Endodermal cell (in vitro differentiated cells): ENCODE results near the gene SPAG16. TPM values are rescaled to one million over a fixed set of nuclear protein-coding genes. Genes with fewer than 3 reads are reported as not detected.

Experiments used
- DNase-seq: peaks from one replicate; pipeline ENCODE4 v3.0.0-alpha.2; 2017
- H3K27ac ChIP-seq: 2 replicates; pipeline ENCODE4 v1.5.1; 2013; ENCODE audit warnings: mild to moderate bottlenecking, low read depth, low read length, moderate library complexity
- H3K27me3 ChIP-seq: 2 replicates; pipeline ENCODE4 v1.6.1; 2013; ENCODE audit warnings: mild to moderate bottlenecking, low read length, moderate library complexity; ENCODE audit not compliant: insufficient read depth, control insufficient read depth, poor library complexity, severe bottlenecking
- H3K36me3 ChIP-seq: 2 replicates; pipeline ENCODE4 v1.7.0; 2013; ENCODE audit warnings: mild to moderate bottlenecking, low read length, moderate library complexity; ENCODE audit not compliant: control insufficient read depth, insufficient read depth
- H3K4me1 ChIP-seq: one replicate; pipeline ENCODE4 v1.7.0; 2013; ENCODE audit warnings: low read length; ENCODE audit not compliant: control insufficient read depth, insufficient read depth
- H3K4me3 ChIP-seq: 2 replicates; pipeline ENCODE4 v1.5.1; 2013; ENCODE audit warnings: mild to moderate bottlenecking, low read length, moderate library complexity
- H3K9ac ChIP-seq: 2 replicates; pipeline ENCODE4 v1.6.1; 2013; ENCODE audit warnings: mild to moderate bottlenecking, low read length, moderate library complexity; ENCODE audit not compliant: poor library complexity, severe bottlenecking; ENCODE audit errors: extremely low read depth
- H3K9me3 ChIP-seq: 2 replicates; pipeline ENCODE4 v1.6.1; 2013; ENCODE audit warnings: mild to moderate bottlenecking, low read length, moderate library complexity; ENCODE audit not compliant: control insufficient read depth
- H3K27ac Mint-ChIP-seq: 2 replicates; pipeline ENCODE4 v1.8.0; 2020; ENCODE audit warnings: mixed read lengths
- H3K27me3 Mint-ChIP-seq: 2 replicates; pipeline ENCODE4 v1.8.0; 2021; ENCODE audit warnings: mild to moderate bottlenecking, mixed read lengths; ENCODE audit not compliant: insufficient read depth
- H3K36me3 Mint-ChIP-seq: 2 replicates; pipeline ENCODE4 v1.8.0; 2020; ENCODE audit warnings: low read depth, mixed read lengths
- H3K4me1 Mint-ChIP-seq: 2 replicates; pipeline ENCODE4 v1.8.0; 2020; ENCODE audit warnings: mixed read lengths
- H3K4me3 Mint-ChIP-seq: 2 replicates; pipeline ENCODE4 v1.8.0; 2020; ENCODE audit warnings: mild to moderate bottlenecking, moderate library complexity, mixed read lengths
- H3K9me3 Mint-ChIP-seq: 2 replicates; pipeline ENCODE4 v1.8.0; 2020; ENCODE audit warnings: mild to moderate bottlenecking, mixed read lengths
- CTCF ChIP-seq: fragments of 200-600 bp; sonication (generic); conservative IDR thresholded peaks from 2 replicates; pipeline ENCODE4 v1.5.0; 2021; ENCODE audit warnings: antibody characterized with exemption, mild to moderate bottlenecking
- WGBS, 2 experiments: methylation state at CpG; one replicate each; pipeline versions ENCODE4 v1.1.5 to v1.1.7; 2013; ENCODE audit warnings: missing lambda C conversion rate in 2 of 2, mixed read lengths in 1 of 2; ENCODE audit not compliant: insufficient coverage in 1 of 2, insufficient read length in 1 of 2; 5-methylcytosine and 5-hydroxymethylcytosine counted together
- total RNA-seq, 2 donors: library from RNA; stranded (reverse); fragmentation: NEBNext Ultra II Directional in 1 of 2; extraction: Animal tissue kit (Norgen Biotek cat#: 25700) in 1 of 2; gene quantifications; 2 replicates in 1 of 2; 3 replicates in 1 of 2; pipeline ENCODE4 v1.2.1, GENCODE V29; 2021

SPAG16 gene
- total RNA-seq, 2 donors from 2014 or later: 27.8 to 38.2 TPM

GRCh38 chr2:213261715-213262114, 22.5 kb upstream of the SPAG16 start:
- no peak overlapping the region for H3K27ac ChIP-seq
- Mint-ChIP-seq H3K4me3 (no peak overlapping the region), H3K36me3 (no peaks in the 10 kb centered on the region), H3K27me3 (no peaks in the 10 kb centered on the region), H3K4me1 (peaks cover 15% of the 10 kb centered on the region), H3K9me3 (peaks cover 1% of the 10 kb centered on the region), H3K27ac (no peak overlapping the region)
- H3K4me3 ChIP-seq: no peak overlapping the region
- 79 to 80% methylated on average over 6 of the region's 6 CpGs for WGBS, 2 experiments
- H3K4me1 ChIP-seq: peaks cover 6% of the 10 kb centered on the region
- H3K27me3 ChIP-seq: no peaks in the 10 kb centered on the region
- H3K36me3 ChIP-seq: no peaks in the 10 kb centered on the region
- no peak for DNase-seq
- H3K9ac ChIP-seq: no peak overlapping the region
- no peak for TF ChIP-seq CTCF
- H3K9me3 ChIP-seq: no peaks in the 10 kb centered on the region

- no peak overlapping the region for H3K27ac Mint-ChIP-seq
- H3K4me1 Mint-ChIP-seq: peaks cover 15% of the 10 kb centered on the region
- H3K9me3 Mint-ChIP-seq: no peaks in the 10 kb centered on the region
- Histone ChIP-seq H3K4me3 (no peak overlapping the region), H3K9ac (no peak overlapping the region), H3K27me3 (no peaks in the 10 kb centered on the region), H3K9me3 (no peaks in the 10 kb centered on the region), H3K36me3 (no peaks in the 10 kb centered on the region), H3K27ac (no peak overlapping the region), H3K4me1 (peaks cover 6% of the 10 kb centered on the region)
- no peak for TF ChIP-seq CTCF
- no peaks in the 10 kb centered on the region for H3K36me3 Mint-ChIP-seq
- 85 to 93% methylated on average over 2 to 3 of the region's 3 CpGs for WGBS, 2 experiments
- DNase-seq: no peak
- H3K27me3 Mint-ChIP-seq: no peaks in the 10 kb centered on the region
- no peak overlapping the region for H3K4me3 Mint-ChIP-seq
Measured at GRCh38 chr2:213265679-213266078, 18.6 kb upstream of the SPAG16 start.

- H3K9ac ChIP-seq: no peak overlapping the region
- H3K9me3 ChIP-seq: no peaks in the 10 kb centered on the region
- H3K9me3 Mint-ChIP-seq: no peaks in the 10 kb centered on the region
- peaks cover 6% of the 10 kb centered on the region for H3K4me1 ChIP-seq
- peaks cover 17% of the 10 kb centered on the region for H3K4me1 Mint-ChIP-seq
- peak overlapping the region; percentile 28 for H3K27ac Mint-ChIP-seq
- H3K36me3 Mint-ChIP-seq: no peaks in the 10 kb centered on the region
- DNase-seq: peak; percentile 58
- no peak for TF ChIP-seq CTCF
- 85% methylated on average over 2 of the region's 2 CpGs; no CpG with 5 or more reads in 1 of the 2 experiments for WGBS, 2 experiments
- H3K27me3 Mint-ChIP-seq: no peaks in the 10 kb centered on the region
- no peak overlapping the region for H3K4me3 Mint-ChIP-seq
- no peak overlapping the region for H3K27ac ChIP-seq
- no peak overlapping the region for H3K4me3 ChIP-seq
- H3K27me3 ChIP-seq: no peaks in the 10 kb centered on the region
- no peaks in the 10 kb centered on the region for H3K36me3 ChIP-seq
Measured at GRCh38 chr2:213266421-213266820, 17.8 kb upstream of the SPAG16 start.
